Panc1 (cell line): ENCODE measurements around the gene NGF. TPM values are rescaled to one million over a fixed set of nuclear protein-coding genes. Genes with fewer than 3 reads are reported as not detected.

Experiments used
- ATAC-seq: fragments of 200-7000 bp; cut with Tn5 transposase; 2 replicates; pipeline ENCODE4 v1.9.1; 2020; ENCODE audit warnings: mild to moderate bottlenecking, moderate library complexity
- BruUV-seq: library from RNA; stranded (reverse); fragments of 400-500 nt; replicated peaks from 2 replicates; lab custom pipeline; 2021; lab: Mats Ljungman, UMichigan
- CTCF ChIA-PET: fragments of 300-600 bp; sonication (Branson Sonifier 250); formaldehyde crosslinking; loops from one replicate; lab custom pipeline; 2022; ENCODE audit warnings: antibody characterized with exemption; lab: Charles Lee
- POLR2A ChIA-PET: fragments of 300-600 bp; sonication (Branson Sonifier 250); formaldehyde crosslinking; loops from one replicate; lab custom pipeline; 2022; ENCODE audit warnings: antibody characterized with exemption; lab: Charles Lee
- DNase-seq: peaks from one replicate; pipeline ENCODE4 v3.0.0-alpha.2; 2010; ENCODE audit warnings: low read depth, low spot score
- H3K27ac ChIP-seq: 2 replicates; pipeline ENCODE4 v1.5.1; 2011; ENCODE audit warnings: mild to moderate bottlenecking, low read length, inconsistent platforms
- H3K27me3 ChIP-seq: fragments of 200-500 bp; sonication (Bioruptor generic); 2 replicates; pipeline ENCODE4 v1.6.0; 2014; ENCODE audit warnings: low read length, inconsistent platforms; ENCODE audit not compliant: control insufficient read depth, insufficient read depth
- H3K36me3 ChIP-seq: fragments of 200-500 bp; sonication (Bioruptor generic); 2 replicates; pipeline ENCODE4 v1.5.1; 2014; ENCODE audit warnings: inconsistent platforms, mild to moderate bottlenecking, low read length, moderate library complexity; ENCODE audit not compliant: control insufficient read depth, insufficient read depth
- H3K4me1 ChIP-seq: 2 replicates; pipeline ENCODE4 v1.5.1; 2011; ENCODE audit warnings: inconsistent platforms, mild to moderate bottlenecking, low read length, moderate library complexity; ENCODE audit not compliant: control insufficient read depth, insufficient read depth
- H3K4me3 ChIP-seq, 2 experiments: 2 replicates each; pipeline ENCODE4 v1.5.1; 2011 to 2012; ENCODE audit warnings: low read depth in 2 of 2, low read length in 2 of 2, mild to moderate bottlenecking in 2 of 2, inconsistent platforms in 1 of 2, moderate library complexity in 1 of 2
- H3K9me3 ChIP-seq: fragments of 200-500 bp; sonication (Bioruptor generic); 2 replicates; pipeline ENCODE4 v1.5.1; 2014; ENCODE audit warnings: low read depth, mild to moderate bottlenecking, inconsistent platforms, low read length, moderate library complexity; ENCODE audit not compliant: control insufficient read depth, insufficient read depth
- CTCF ChIP-seq: fragments of 450-650 bp; IDR thresholded peaks from 2 replicates; pipeline ENCODE4 v1.5.1; 2017; ENCODE audit warnings: mild to moderate bottlenecking
- POLR2AphosphoS5 ChIP-seq: IDR thresholded peaks from 2 replicates; pipeline ENCODE4 v1.6.1; 2012; ENCODE audit warnings: mild to moderate bottlenecking, low read depth, low read length, moderate library complexity
- REST ChIP-seq, 2 experiments: IDR thresholded peaks; 2 replicates each; pipeline ENCODE4 v1.6.1; 2011 to 2012; ENCODE audit warnings: low read depth in 2 of 2, control low read depth in 1 of 2, low read length in 1 of 2, mild to moderate bottlenecking in 1 of 2, moderate library complexity in 1 of 2; ENCODE audit not compliant: insufficient read depth in 1 of 2
- SIN3A ChIP-seq: IDR thresholded peaks from 2 replicates; pipeline ENCODE4 v1.6.1; 2012; ENCODE audit warnings: low read depth, mild to moderate bottlenecking, low read length, moderate library complexity, borderline replicate concordance; ENCODE audit not compliant: insufficient read depth
- TCF7L2 ChIP-seq: IDR thresholded peaks from 2 replicates; pipeline ENCODE4 v1.6.1; 2011; ENCODE audit warnings: mild to moderate bottlenecking, low read depth, low read length, inconsistent platforms
- in situ Hi-C: cut with HindIII; loops from 2 replicates; pipeline ENCODE4 v1.10.0; 2016; ENCODE audit warnings: low sequenced_read_pairs, low pct_unique_long_range_greater_than_20kb
- intact Hi-C: fragments of 100-400 bp; cut with micrococcal nuclease; formaldehyde crosslinking; loops from one replicate; pipeline ENCODE4 v1.10.0; 2022; ENCODE audit not compliant: unreplicated experiment
- total RNA-seq: library from RNA; stranded (reverse); gene quantifications from one replicate; pipeline ENCODE4 v1.2.1, GENCODE V29; 2021; ENCODE audit not compliant: unreplicated experiment

NGF gene
- total RNA-seq, 1 experiment from 2014 or later, result not detected

- Histone ChIP-seq H3K4me3 (no peak overlapping the region), H3K27me3 (no peaks in the 10 kb centered on the region), H3K36me3 (no peaks in the 10 kb centered on the region), H3K4me1 (no peaks in the 10 kb centered on the region), H3K27ac (no peak overlapping the region), H3K9me3 (no peaks in the 10 kb centered on the region)
- intact Hi-C loops, result no loop called here
- no peak for TF ChIP-seq CTCF
- TF ChIP-seq TCF7L2, result no peak
- no peak for TF ChIP-seq SIN3A
- no peak for TF ChIP-seq REST (IDR thresholded peaks at IDR 0.05; ENCODE audit: insufficient read depth in 1 of 2, low read depth in 2 of 2, low read length in 1 of 2)
- TF ChIP-seq POLR2AphosphoS5, result no peak
- no TSS peak for BruUV-seq
- POLR2A ChIA-PET, result no interaction called here
- in situ Hi-C loops, result no loop called here
- DNase-seq (no peak), ATAC-seq (no peak)
- CTCF ChIA-PET, result no interaction called here
Measured at GRCh38 chr1:115307661-115308060, 30.4 kb downstream of the NGF start.

GRCh38 chr1:115306146-115306545 lies 31.9 kb downstream of the NGF start:
- no TSS peak for BruUV-seq
- ChIA-PET POLR2A (no interaction called here), CTCF (no interaction called here)
- Histone ChIP-seq H3K27ac (no peak overlapping the region), H3K27me3 (no peaks in the 10 kb centered on the region), H3K36me3 (no peaks in the 10 kb centered on the region), H3K4me3 (no peak overlapping the region), H3K9me3 (no peaks in the 10 kb centered on the region), H3K4me1 (no peaks in the 10 kb centered on the region)
- no peak for TF ChIP-seq POLR2AphosphoS5
- TF ChIP-seq CTCF, result no peak
- TF ChIP-seq REST (IDR thresholded peaks at IDR 0.05; ENCODE audit: insufficient read depth in 1 of 2, low read depth in 2 of 2, low read length in 1 of 2), result no peak
- TF ChIP-seq SIN3A, result no peak
- no peak for TF ChIP-seq TCF7L2
- no peak for ATAC-seq
- in situ Hi-C loops (no loop called here), intact Hi-C loops (no loop called here)
- DNase-seq, result no peak
